Measurements from ENCODE around the gene ADAMTS6.
"Not testable (repeated sequence)": the region's sequence is repeated elsewhere in the genome, so short reads cannot be mapped to it uniquely, and the experiment has no call there.

ADAMTS6 gene

DNA sequence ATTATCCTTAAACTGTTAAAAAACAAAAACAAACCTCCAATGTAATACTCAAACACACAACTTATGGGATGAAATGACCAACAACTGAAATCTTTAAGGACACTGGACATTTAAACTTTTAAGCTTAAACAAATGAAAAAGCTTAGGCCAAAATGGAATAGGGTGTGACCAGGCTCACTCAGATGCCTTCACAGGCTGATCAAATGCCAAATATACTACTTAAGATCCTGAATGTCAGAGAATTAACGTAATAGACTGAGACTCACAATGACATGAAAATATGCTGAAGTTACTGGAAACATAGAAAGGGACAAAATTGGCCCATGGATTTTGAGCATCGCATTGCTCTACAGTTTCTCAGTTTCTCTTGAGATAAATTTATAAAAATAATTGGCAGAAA, 286.8 kb downstream of the ADAMTS6 start:
- FAIRE-seq, result no peak

DNA sequence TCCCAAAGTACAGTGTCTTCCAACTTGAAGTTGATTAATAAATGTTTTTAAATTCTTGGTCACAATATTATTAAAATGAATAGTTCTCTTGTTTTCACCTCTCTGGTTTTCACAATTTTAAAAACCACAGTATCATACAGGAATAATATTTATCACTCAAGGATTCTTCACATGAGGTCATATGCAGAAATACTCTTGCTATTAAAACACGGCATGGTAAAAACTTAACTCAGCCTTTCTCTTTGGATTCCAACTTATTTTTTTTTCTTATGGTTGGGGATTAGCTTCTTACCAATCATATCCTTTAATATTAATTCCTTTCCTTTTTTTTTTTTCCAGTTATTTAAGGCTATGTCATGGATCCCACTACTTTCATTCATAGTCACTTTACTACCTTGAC, 289.4 kb downstream of the ADAMTS6 start:
- no peak for FAIRE-seq

- FAIRE-seq, result peak; percentile 68
These were observed 290.1 kb downstream of the ADAMTS6 start for GRCh38 chr5:65191554-65192135.

DNA sequence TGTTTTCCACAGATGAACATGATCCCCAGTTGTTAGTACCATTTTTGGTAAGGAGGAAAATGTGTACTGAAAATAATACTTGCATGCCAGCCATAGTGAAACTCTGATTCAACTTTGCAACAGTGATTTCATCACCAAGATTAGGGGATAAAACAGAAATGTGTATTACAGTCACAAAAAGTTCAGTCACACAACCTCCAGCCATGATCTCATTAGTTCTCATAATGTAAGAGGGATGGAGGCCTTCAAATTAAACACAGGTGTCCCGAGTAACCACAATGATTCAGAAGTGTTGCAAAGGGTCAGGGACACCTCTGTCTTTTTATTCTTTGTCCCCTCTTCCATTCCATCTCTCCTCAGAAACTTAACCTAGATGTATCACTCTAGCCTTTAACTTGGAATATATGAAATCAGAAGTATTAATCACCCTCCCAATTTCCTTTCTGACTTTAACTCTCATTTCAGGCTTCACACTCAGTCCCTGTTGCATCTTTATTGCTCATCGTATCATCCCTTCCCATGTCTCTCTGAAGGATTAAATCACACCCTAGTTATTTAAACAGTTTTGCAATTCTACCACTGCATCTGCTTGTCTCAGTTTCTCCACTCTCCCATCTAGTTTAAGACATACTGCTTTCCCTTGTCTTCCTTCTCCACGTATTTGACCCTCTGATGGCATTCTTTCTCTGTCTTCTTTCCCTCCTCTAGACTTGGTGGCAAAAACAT, 291.2 kb downstream of the ADAMTS6 start:
- FAIRE-seq, result no peak

GRCh38 chr5:65186646-65187227, 295.0 kb downstream of the ADAMTS6 start:
- no peak for FAIRE-seq

- no peak for FAIRE-seq
These were observed 296.3 kb downstream of the ADAMTS6 start for GRCh38 chr5:65185468-65185867.

GRCh38 chr5:65184780-65185179, 296.9 kb downstream of the ADAMTS6 start:
- no peak for FAIRE-seq

GRCh38 chr5:65174231-65174630, 307.5 kb downstream of the ADAMTS6 start:
- not testable (repeated sequence) for FAIRE-seq

DNA sequence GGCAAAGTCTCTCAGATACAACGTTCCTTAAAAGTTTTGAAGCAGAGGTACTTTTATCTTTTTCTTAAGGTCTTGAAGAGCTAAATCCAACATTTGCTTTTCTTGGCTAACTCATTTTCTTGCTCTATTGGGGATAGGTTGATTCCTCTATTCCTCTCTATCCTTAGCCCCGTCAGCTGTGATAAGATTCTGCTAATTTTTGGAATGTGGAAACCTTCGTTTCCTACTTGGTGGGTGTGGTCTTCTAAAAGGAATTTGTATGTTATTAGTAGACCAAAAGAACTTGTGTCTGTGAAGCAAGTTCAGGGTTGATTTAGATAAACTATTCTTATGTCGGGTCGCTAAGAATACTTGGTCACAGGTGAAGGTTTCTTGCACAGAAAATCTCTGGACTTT, 308.6 kb downstream of the ADAMTS6 start:
- FAIRE-seq, result no peak

- FAIRE-seq, result no peak
These were observed 309.1 kb downstream of the ADAMTS6 start for GRCh38 chr5:65172486-65173129.

GRCh38 chr5:65171645-65172044, 310.1 kb downstream of the ADAMTS6 start:
- FAIRE-seq, result no peak

GRCh38 chr5:65163698-65164097, 318.0 kb downstream of the ADAMTS6 start:
- no peak for FAIRE-seq

DNA sequence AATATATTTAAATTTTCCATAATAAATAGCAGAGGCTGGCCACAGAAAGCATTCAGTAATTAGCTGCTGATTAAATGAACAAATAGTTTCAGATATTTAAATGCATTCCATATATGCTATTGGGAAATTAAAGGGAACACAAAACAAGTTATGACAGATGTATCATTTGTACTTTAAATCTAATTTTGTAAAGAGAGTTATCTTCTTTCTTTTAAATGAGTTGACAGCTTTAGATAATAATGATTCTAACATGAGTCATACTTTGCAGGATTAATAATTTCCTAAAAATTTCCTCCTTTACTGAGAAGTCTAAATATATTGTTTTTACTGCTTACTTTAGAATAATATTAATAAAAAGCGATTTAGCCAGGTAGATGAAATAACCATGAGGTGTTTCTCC, 320.1 kb downstream of the ADAMTS6 start:
- FAIRE-seq, result no peak

- no peak for FAIRE-seq
These were observed 323.7 kb downstream of the ADAMTS6 start for GRCh38 chr5:65157906-65158603.

DNA sequence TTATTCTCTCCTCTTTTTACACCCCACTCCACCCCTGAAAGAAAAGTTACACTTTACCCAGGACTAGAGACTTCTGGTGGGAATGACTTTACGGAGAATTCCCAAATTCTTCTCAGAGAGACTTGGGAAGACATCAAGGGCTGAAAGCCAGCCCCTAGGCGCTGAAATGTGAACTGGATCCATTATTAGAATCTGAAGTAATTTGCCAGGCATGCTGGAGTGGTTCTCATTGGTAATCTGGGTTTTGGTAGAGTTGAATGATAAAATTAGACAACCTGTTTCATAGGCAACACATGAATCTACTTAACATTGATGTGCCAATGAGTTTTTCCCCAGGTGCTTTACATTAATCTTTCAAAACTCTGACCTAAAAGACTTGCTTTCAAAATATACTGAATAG, 324.8 kb downstream of the ADAMTS6 start:
- no peak for FAIRE-seq

- no peak for FAIRE-seq
These were observed 329.6 kb downstream of the ADAMTS6 start for GRCh38 chr5:65152131-65152530.

DNA sequence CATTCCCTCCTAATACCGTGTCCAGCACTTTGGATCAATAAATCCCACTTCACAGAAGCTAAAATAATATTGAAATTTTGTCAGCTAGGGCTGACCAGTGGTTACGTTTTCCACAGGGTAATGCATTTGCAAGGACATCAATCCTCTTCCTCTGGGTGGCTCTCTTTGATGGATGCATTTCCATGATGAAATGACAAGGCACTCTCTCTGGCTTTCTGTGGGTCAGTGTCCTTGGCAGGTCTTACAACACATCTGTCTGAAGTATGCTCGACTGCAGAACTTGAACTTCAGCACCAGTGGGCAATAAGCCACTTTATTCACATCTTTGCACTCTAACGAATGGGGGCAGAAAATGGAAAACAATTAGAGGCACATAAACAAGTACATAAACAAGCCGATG, 330.1 kb downstream of the ADAMTS6 start:
- no peak for FAIRE-seq

DNA sequence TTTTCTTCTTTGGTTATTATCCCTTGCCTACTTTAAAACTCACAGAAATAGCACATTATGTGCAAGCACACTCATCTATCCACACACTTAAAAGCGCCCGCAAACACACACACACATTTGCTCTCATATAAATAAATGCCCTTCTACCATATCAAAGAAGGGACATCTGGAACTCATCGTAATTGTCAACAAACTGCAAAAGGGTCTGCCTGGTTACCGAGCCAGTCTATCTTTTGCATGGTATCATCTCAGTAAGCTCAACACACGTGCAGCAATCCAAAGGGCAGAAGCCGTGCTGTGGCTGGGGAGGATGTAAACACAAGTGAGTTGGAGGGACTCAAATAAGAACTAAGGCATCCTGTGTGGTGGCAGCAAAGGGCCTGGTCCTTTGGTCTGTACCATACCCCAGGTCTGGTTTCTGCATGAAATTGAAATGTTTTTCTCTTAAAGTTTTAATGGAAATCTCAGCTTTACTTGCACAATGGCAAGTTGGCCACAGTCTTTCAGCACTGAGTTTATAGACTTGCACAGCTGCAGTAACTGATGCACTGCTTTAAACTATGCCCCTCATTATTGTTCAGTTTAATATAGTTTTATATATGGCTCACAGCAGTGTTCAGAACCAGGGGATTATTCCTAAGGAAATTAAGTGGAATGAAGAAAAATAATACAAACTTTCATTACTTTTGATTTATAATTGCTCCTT, 331.0 kb downstream of the ADAMTS6 start:
- no peak for FAIRE-seq

GRCh38 chr5:65149827-65150226, 331.9 kb downstream of the ADAMTS6 start:
- FAIRE-seq, result no peak

DNA sequence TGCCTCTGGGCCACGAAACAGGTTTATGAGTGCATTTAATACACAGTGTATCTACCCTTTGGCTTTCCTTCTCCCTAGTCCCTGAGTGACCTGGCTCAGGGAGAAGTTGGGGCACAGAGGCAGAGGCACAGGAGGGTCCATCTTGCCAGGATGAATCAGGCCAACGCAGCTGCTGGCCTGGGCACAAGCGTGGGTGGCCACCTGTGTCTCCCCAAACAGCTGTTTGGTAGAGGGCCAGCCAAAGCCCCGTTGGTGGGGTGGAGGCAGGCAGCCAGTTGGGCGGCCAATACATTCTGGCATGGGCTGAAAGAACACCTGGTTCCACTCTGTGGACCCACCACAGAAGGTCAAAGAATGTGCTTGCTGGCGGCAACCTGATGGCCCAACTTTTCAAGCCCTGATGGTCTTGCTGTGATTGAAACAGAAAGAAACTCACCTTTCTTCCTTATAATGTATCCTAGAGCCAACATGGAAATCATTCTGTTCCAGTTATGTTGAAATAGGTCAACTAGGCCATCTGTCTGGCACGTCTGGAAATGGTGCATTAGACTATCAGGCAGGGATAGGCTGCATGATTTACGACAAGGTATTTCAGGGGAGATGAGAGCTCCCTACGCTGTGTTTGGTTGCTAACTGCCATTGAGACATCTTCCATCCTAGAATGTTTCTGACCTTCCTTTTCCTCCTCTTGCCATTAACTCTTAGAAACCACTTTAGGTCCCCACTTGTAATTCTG, 337.4 kb downstream of the ADAMTS6 start:
- FAIRE-seq, result no peak

DNA sequence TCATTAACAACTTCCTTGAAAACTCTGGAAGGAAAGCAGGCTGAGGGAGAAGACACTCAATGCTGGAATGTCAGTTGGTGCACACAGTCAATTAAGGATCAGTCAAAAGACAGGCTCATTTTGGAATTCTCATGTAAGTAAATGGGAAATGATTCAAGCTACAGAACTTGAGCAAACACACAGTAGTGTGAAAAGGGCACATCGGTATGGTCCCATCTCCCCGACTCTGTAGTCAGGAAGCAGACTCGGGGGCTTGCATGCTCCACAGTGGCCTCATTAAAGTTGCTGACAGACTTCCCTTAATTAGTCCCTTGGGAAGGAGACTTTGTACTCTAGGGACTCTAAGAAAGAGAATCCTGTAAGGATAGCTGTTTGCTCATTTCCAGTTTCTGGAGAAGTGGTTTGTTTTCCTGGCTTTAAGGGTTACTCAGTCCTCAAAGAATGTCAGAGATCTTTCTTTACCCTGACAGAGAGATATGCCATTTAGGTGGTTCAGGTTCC, 339.2 kb downstream of the ADAMTS6 start:
- no peak for FAIRE-seq

- FAIRE-seq, result no peak
These were observed 339.7 kb downstream of the ADAMTS6 start for GRCh38 chr5:65142016-65142415.
